Measurements from ENCODE around the gene SLIT3. TPM values are rescaled to one million over a fixed set of nuclear protein-coding genes. Genes with fewer than 3 reads are reported as not detected.

SLIT3 gene
- total and polyA plus RNA-seq, 5 donors from 2014 or later, result not detected

GRCh38 chr5:169304175-169304574 lies 3.2 kb upstream of the SLIT3 start:
- no peak overlapping the region for H3K4me3 Mint-ChIP-seq
- Histone ChIP-seq H3K4me1 (ENCODE audit: control insufficient read depth, insufficient read depth, low read length, poor library complexity, severe bottlenecking) (no peaks in the 10 kb centered on the region), H3K27me3 (ENCODE audit: control insufficient read depth, insufficient read depth, low read length) (peaks cover 6% of the 10 kb centered on the region), H3K9me3 (ENCODE audit: control insufficient read depth in 2 of 2, low read length in 2 of 2) (no peaks in the 10 kb centered on the region), H3K36me3 (ENCODE audit: control insufficient read depth, insufficient read depth, low read length) (no peaks in the 10 kb centered on the region), H3K27ac (ENCODE audit: insufficient read depth, low read length, poor library complexity, severe bottlenecking) (no peak overlapping the region), H3K4me3 (ENCODE audit: low read depth, low read length) (no peak overlapping the region)
- H3K4me1 Mint-ChIP-seq, result peaks cover 0 to 16% (median 5%) of the 10 kb centered on the region in 4 donors
- no peak overlapping the region for H3K27ac Mint-ChIP-seq
- ATAC-seq (ENCODE audit: low read depth in 2 of 2), result no peak
- no peaks in the 10 kb centered on the region for H3K36me3 Mint-ChIP-seq
- H3K9me3 Mint-ChIP-seq, result peaks cover 0 to 4% (median 0%) of the 10 kb centered on the region in 7 donors
- no peak for DNase-seq
- H3K27me3 Mint-ChIP-seq, result peaks cover 43% of the 10 kb centered on the region

GRCh38 chr5:169303119-169303515 lies 2.2 kb upstream of the SLIT3 start:
- H3K9me3 ChIP-seq (ENCODE audit: control insufficient read depth in 2 of 2, low read length in 2 of 2), result no peaks in the 10 kb centered on the region
- H3K27ac ChIP-seq (ENCODE audit: insufficient read depth, low read length, poor library complexity, severe bottlenecking), result no peak overlapping the region
- H3K27me3 Mint-ChIP-seq, result peaks cover 48% of the 10 kb centered on the region
- H3K4me3 Mint-ChIP-seq, result no peak overlapping the region
- no peak for DNase-seq
- H3K36me3 Mint-ChIP-seq, result no peaks in the 10 kb centered on the region
- peaks cover 6% of the 10 kb centered on the region for H3K27me3 ChIP-seq (ENCODE audit: control insufficient read depth, insufficient read depth, low read length)
- no peaks in the 10 kb centered on the region for H3K36me3 ChIP-seq (ENCODE audit: control insufficient read depth, insufficient read depth, low read length)
- H3K4me1 Mint-ChIP-seq, result peaks cover 0 to 16% (median 5%) of the 10 kb centered on the region in 4 donors
- no peaks in the 10 kb centered on the region for H3K4me1 ChIP-seq (ENCODE audit: control insufficient read depth, insufficient read depth, low read length, poor library complexity, severe bottlenecking)
- no peak overlapping the region for H3K27ac Mint-ChIP-seq
- H3K4me3 ChIP-seq (ENCODE audit: low read depth, low read length), result no peak overlapping the region
- H3K9me3 Mint-ChIP-seq, result peaks cover 0 to 5% (median 0%) of the 10 kb centered on the region in 7 donors
- ATAC-seq (ENCODE audit: low read depth in 2 of 2), result no peak

GRCh38 chr5:169302491-169303118 lies 1.7 kb upstream of the SLIT3 start:
- Histone ChIP-seq H3K4me1 (ENCODE audit: control insufficient read depth, insufficient read depth, low read length, poor library complexity, severe bottlenecking) (no peaks in the 10 kb centered on the region), H3K27me3 (ENCODE audit: control insufficient read depth, insufficient read depth, low read length) (peaks cover 6% of the 10 kb centered on the region), H3K9me3 (ENCODE audit: control insufficient read depth in 2 of 2, low read length in 2 of 2) (no peaks in the 10 kb centered on the region), H3K36me3 (ENCODE audit: control insufficient read depth, insufficient read depth, low read length) (no peaks in the 10 kb centered on the region), H3K27ac (ENCODE audit: insufficient read depth, low read length, poor library complexity, severe bottlenecking) (no peak overlapping the region), H3K4me3 (ENCODE audit: low read depth, low read length) (no peak overlapping the region)
- H3K27me3 Mint-ChIP-seq, result peaks cover 48% of the 10 kb centered on the region
- DNase-seq (peak; percentile 4 to 69 (median 14)), ATAC-seq (ENCODE audit: low read depth in 2 of 2) (no peak)
- no peaks in the 10 kb centered on the region for H3K36me3 Mint-ChIP-seq
- peaks cover 0 to 5% (median 0%) of the 10 kb centered on the region in 7 donors for H3K9me3 Mint-ChIP-seq
- peaks cover 0 to 16% (median 5%) of the 10 kb centered on the region in 4 donors for H3K4me1 Mint-ChIP-seq
- no peak overlapping the region for H3K4me3 Mint-ChIP-seq
- H3K27ac Mint-ChIP-seq, result no peak overlapping the region

GRCh38 chr5:169301986-169302385 lies 1.0 kb upstream of the SLIT3 start:
- no peak overlapping the region for H3K27ac Mint-ChIP-seq
- no peak for DNase-seq
- no peak overlapping the region for H3K4me3 ChIP-seq (ENCODE audit: low read depth, low read length)
- H3K4me1 ChIP-seq (ENCODE audit: control insufficient read depth, insufficient read depth, low read length, poor library complexity, severe bottlenecking), result no peaks in the 10 kb centered on the region
- ATAC-seq (ENCODE audit: low read depth in 2 of 2), result no peak
- H3K36me3 Mint-ChIP-seq, result no peaks in the 10 kb centered on the region
- H3K4me1 Mint-ChIP-seq, result peaks cover 0 to 16% (median 5%) of the 10 kb centered on the region in 4 donors
- peaks cover 48% of the 10 kb centered on the region for H3K27me3 Mint-ChIP-seq
- H3K27me3 ChIP-seq (ENCODE audit: control insufficient read depth, insufficient read depth, low read length), result peaks cover 6% of the 10 kb centered on the region
- no peaks in the 10 kb centered on the region for H3K36me3 ChIP-seq (ENCODE audit: control insufficient read depth, insufficient read depth, low read length)
- H3K9me3 Mint-ChIP-seq, result peaks cover 0 to 5% (median 0%) of the 10 kb centered on the region in 7 donors
- no peak overlapping the region for H3K27ac ChIP-seq (ENCODE audit: insufficient read depth, low read length, poor library complexity, severe bottlenecking)
- H3K4me3 Mint-ChIP-seq, result no peak overlapping the region
- H3K9me3 ChIP-seq (ENCODE audit: control insufficient read depth in 2 of 2, low read length in 2 of 2), result no peaks in the 10 kb centered on the region

GRCh38 chr5:169301386-169301934 lies 521 bp upstream of the SLIT3 start:
- no peak for ATAC-seq (ENCODE audit: low read depth in 2 of 2)
- H3K9me3 Mint-ChIP-seq, result peaks cover 0 to 5% (median 0%) of the 10 kb centered on the region in 7 donors
- Histone ChIP-seq H3K27ac (ENCODE audit: insufficient read depth, low read length, poor library complexity, severe bottlenecking) (no peak overlapping the region), H3K36me3 (ENCODE audit: control insufficient read depth, insufficient read depth, low read length) (no peaks in the 10 kb centered on the region), H3K27me3 (ENCODE audit: control insufficient read depth, insufficient read depth, low read length) (peaks cover 6% of the 10 kb centered on the region), H3K9me3 (ENCODE audit: control insufficient read depth in 2 of 2, low read length in 2 of 2) (no peaks in the 10 kb centered on the region), H3K4me1 (ENCODE audit: control insufficient read depth, insufficient read depth, low read length, poor library complexity, severe bottlenecking) (no peaks in the 10 kb centered on the region), H3K4me3 (ENCODE audit: low read depth, low read length) (no peak overlapping the region)
- peaks cover 47% of the 10 kb centered on the region for H3K27me3 Mint-ChIP-seq
- peaks cover 0 to 16% (median 5%) of the 10 kb centered on the region in 4 donors for H3K4me1 Mint-ChIP-seq
- no peak overlapping the region for H3K27ac Mint-ChIP-seq
- no peaks in the 10 kb centered on the region for H3K36me3 Mint-ChIP-seq
- DNase-seq, result no peak
- peak overlapping the region in 1 of 4 donors; percentile 13 for H3K4me3 Mint-ChIP-seq

- H3K27me3 ChIP-seq (ENCODE audit: control insufficient read depth, insufficient read depth, low read length), result peaks cover 6% of the 10 kb centered on the region
- no peak overlapping the region for H3K27ac ChIP-seq (ENCODE audit: insufficient read depth, low read length, poor library complexity, severe bottlenecking)
- Mint-ChIP-seq H3K9me3 (peaks cover 0 to 6% (median 0%) of the 10 kb centered on the region in 7 donors), H3K4me1 (peaks cover 0 to 16% (median 5%) of the 10 kb centered on the region in 4 donors), H3K36me3 (no peaks in the 10 kb centered on the region), H3K27ac (no peak overlapping the region), H3K27me3 (peaks cover 39% of the 10 kb centered on the region), H3K4me3 (no peak overlapping the region)
- H3K4me3 ChIP-seq (ENCODE audit: low read depth, low read length), result no peak overlapping the region
- no peaks in the 10 kb centered on the region for H3K36me3 ChIP-seq (ENCODE audit: control insufficient read depth, insufficient read depth, low read length)
- ATAC-seq (ENCODE audit: low read depth in 2 of 2), result no peak
- H3K9me3 ChIP-seq (ENCODE audit: control insufficient read depth in 2 of 2, low read length in 2 of 2), result no peaks in the 10 kb centered on the region
- DNase-seq, result no peak
- H3K4me1 ChIP-seq (ENCODE audit: control insufficient read depth, insufficient read depth, low read length, poor library complexity, severe bottlenecking), result no peaks in the 10 kb centered on the region
Observed at GRCh38 chr5:169299663-169300467, 1.1 kb downstream of the SLIT3 start.

GRCh38 chr5:169299191-169299662 lies 1.7 kb downstream of the SLIT3 start:
- Histone ChIP-seq H3K27me3 (ENCODE audit: control insufficient read depth, insufficient read depth, low read length) (peaks cover 6% of the 10 kb centered on the region), H3K4me1 (ENCODE audit: control insufficient read depth, insufficient read depth, low read length, poor library complexity, severe bottlenecking) (no peaks in the 10 kb centered on the region), H3K36me3 (ENCODE audit: control insufficient read depth, insufficient read depth, low read length) (no peaks in the 10 kb centered on the region), H3K9me3 (ENCODE audit: control insufficient read depth in 2 of 2, low read length in 2 of 2) (no peaks in the 10 kb centered on the region), H3K4me3 (ENCODE audit: low read depth, low read length) (no peak overlapping the region), H3K27ac (ENCODE audit: insufficient read depth, low read length, poor library complexity, severe bottlenecking) (no peak overlapping the region)
- H3K4me1 Mint-ChIP-seq, result peaks cover 0 to 16% (median 5%) of the 10 kb centered on the region in 4 donors
- no peaks in the 10 kb centered on the region for H3K36me3 Mint-ChIP-seq
- H3K27ac Mint-ChIP-seq, result no peak overlapping the region
- no peak overlapping the region for H3K4me3 Mint-ChIP-seq
- ATAC-seq (ENCODE audit: low read depth in 2 of 2), result no peak
- peaks cover 0 to 5% (median 0%) of the 10 kb centered on the region in 7 donors for H3K9me3 Mint-ChIP-seq
- peaks cover 35% of the 10 kb centered on the region for H3K27me3 Mint-ChIP-seq
- DNase-seq, result no peak

Measured in CD4-positive, CD25-positive, alpha-beta regulatory T cell (primary cell).